Measurements from ENCODE around the gene RCN2.

DNA sequence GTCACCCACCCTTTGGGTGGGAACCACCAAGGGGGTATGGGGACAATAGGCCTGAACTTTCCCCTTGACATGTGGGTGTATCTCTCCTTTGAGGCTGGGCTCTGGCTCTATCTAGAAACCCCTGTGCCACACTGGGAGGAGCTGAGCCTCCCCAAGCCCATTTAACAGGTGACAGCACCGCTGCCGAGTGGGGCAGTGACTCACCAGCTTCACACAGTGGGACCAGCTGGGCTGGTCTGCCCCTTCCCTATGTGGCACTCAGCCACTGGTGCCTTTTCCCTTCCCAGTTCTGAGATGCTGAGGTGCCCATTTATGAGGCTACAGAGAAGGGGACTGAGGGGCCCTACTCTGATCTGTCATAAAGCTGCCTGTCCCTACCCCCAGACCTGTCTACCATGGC is 68.4 kb downstream of the RCN2 start:
- TF ChIP-seq EZH2 (IDR thresholded peaks at IDR 0.05) (no peak), CTCF (IDR thresholded peaks at IDR 0.05) (no peak)

Measured in neural progenitor cell (in vitro differentiated cells).